HepG2 (cell line): Measurements from ENCODE around the gene TEX14. TPM values are rescaled to one million over a fixed set of nuclear protein-coding genes. Genes with fewer than 3 reads are reported as not detected.

ENCODE experiments used
- ATAC-seq: fragments of 200-7000 bp; cut with Tn5 transposase; 3 replicates; pipeline ENCODE4 v1.9.1; 2020; ENCODE audit warnings: mild to moderate bottlenecking, moderate library complexity
- Bru-seq: library from RNA; stranded (reverse); fragments of 400-500 nt; gene quantifications from one replicate; lab custom pipeline; 2021; lab: Mats Ljungman, UMichigan
- BruChase-seq, 2 experiments: library from RNA; stranded (reverse); fragments of 400-500 nt; gene quantifications; one replicate each; lab custom pipeline; 2021; lab: Mats Ljungman, UMichigan
- BruUV-seq: library from RNA; stranded (reverse); fragments of 400-500 nt; replicated peaks from 2 replicates; lab custom pipeline; 2021; lab: Mats Ljungman, UMichigan
- CTCF ChIA-PET: fragments of 300-600 bp; formaldehyde crosslinking; extraction: SDS; loops from one replicate; lab custom pipeline; 2021; ENCODE audit warnings: low total read pairs, inconsistent platforms, low intra/inter-chr PET ratio; lab: Yijun Ruan, JAX
- POLR2A ChIA-PET: fragments of 350-600 bp; sonication (Branson Sonifier 250); formaldehyde crosslinking; loops from one replicate; lab custom pipeline; 2020; ENCODE audit warnings: antibody characterized with exemption, inconsistent platforms; lab: Yijun Ruan, JAX
- DNase-seq: peaks from one replicate; pipeline ENCODE4 v3.0.0-alpha.2; 2015; ENCODE audit warnings: low spot score
- FAIRE-seq: peaks from 3 replicates; lab custom pipeline; 2011; peaks lifted over from hg19 to GRCh38; lab: Jason Lieb, UNC
- H2AFZ ChIP-seq: one replicate; pipeline ENCODE4 v1.6.1; 2011; ENCODE audit warnings: low read length, inconsistent platforms
- H3K27ac ChIP-seq: fragments of 300-600 bp; 3 replicates; pipeline ENCODE4 v1.8.0; 2011; ENCODE audit warnings: mixed run types, mild to moderate bottlenecking, mixed read lengths, low read length, inconsistent platforms; ENCODE audit not compliant: insufficient read depth; ENCODE audit errors: extremely low read length
- H3K27me3 ChIP-seq, 2 experiments: fragments of 200-600 bp in 1 of 2; 2 replicates in 1 of 2; 3 replicates in 1 of 2; pipeline versions ENCODE4 v1.6.0 to v1.8.0; 2011; ENCODE audit warnings: low read length in 2 of 2, mild to moderate bottlenecking in 2 of 2, moderate library complexity in 2 of 2, inconsistent platforms in 1 of 2; ENCODE audit not compliant: insufficient read depth in 2 of 2, control insufficient read depth in 1 of 2
- H3K36me3 ChIP-seq, 2 experiments: fragments of 200-600 bp in 1 of 2; replicated peaks in 1 of 2; 2 replicates in 1 of 2; 3 replicates in 1 of 2; pipeline versions ENCODE4 v1.5.1 to v1.8.0; 2011; ENCODE audit warnings: low read length in 2 of 2, inconsistent platforms in 1 of 2; ENCODE audit not compliant: insufficient read depth in 2 of 2, control insufficient read depth in 1 of 2
- H3K4me1 ChIP-seq: 2 replicates; pipeline ENCODE4 v1.5.1; 2012; ENCODE audit warnings: low read length, inconsistent platforms; ENCODE audit not compliant: insufficient read depth
- H3K4me2 ChIP-seq: 2 replicates; pipeline ENCODE4 v1.6.0; 2011; ENCODE audit warnings: low read depth, low read length, inconsistent platforms
- H3K4me3 ChIP-seq, 3 experiments: fragments of 200-600 bp in 1 of 3; sonication (generic), shearing (Covaris generic) in 1 of 3; replicated peaks in 1 of 3; 2 replicates each; pipeline ENCODE4 v1.5.1; 2011 to 2016; ENCODE audit warnings: low read length in 3 of 3, inconsistent platforms in 2 of 3, low read depth in 2 of 3, mild to moderate bottlenecking in 2 of 3, control low read depth in 1 of 3, mixed read lengths in 1 of 3; ENCODE audit not compliant: insufficient read depth in 1 of 3
- H3K79me2 ChIP-seq: one replicate; pipeline ENCODE4 v1.6.1; 2011; ENCODE audit warnings: low read length, inconsistent platforms; ENCODE audit not compliant: insufficient read depth
- H3K9ac ChIP-seq: 2 replicates; pipeline ENCODE4 v1.6.0; 2011; ENCODE audit warnings: mild to moderate bottlenecking, low read depth, low read length, inconsistent platforms; ENCODE audit not compliant: insufficient read depth
- H3K9me3 ChIP-seq: 2 replicates; pipeline ENCODE4 v1.5.1; 2012; ENCODE audit warnings: mild to moderate bottlenecking, low read length
- H4K20me1 ChIP-seq: 2 replicates; pipeline ENCODE4 v1.6.0; 2011; ENCODE audit warnings: inconsistent platforms, mild to moderate bottlenecking, low read length, moderate library complexity; ENCODE audit not compliant: insufficient read depth
- FIP1L1 ChIP-seq: fragments of 200-400 bp; formaldehyde crosslinking; IDR thresholded peaks from 2 replicates; pipeline ENCODE4 v1.6.1; 2018; ENCODE audit warnings: low read depth, mild to moderate bottlenecking, low read length, moderate library complexity, borderline replicate concordance; ENCODE audit not compliant: insufficient read depth
- GTF2F1 ChIP-seq: fragments of 150-350 bp; IDR thresholded peaks from 2 replicates; pipeline ENCODE4 v1.6.1; 2014; ENCODE audit warnings: low read length
- KMT2A ChIP-seq: sonication (generic); formaldehyde crosslinking; IDR thresholded peaks from 2 replicates; pipeline ENCODE4 v1.4.0; 2020; ENCODE audit warnings: missing genetic modification reagents
- NFIC ChIP-seq: IDR thresholded peaks from 2 replicates; pipeline ENCODE4 v1.6.1; 2012; ENCODE audit warnings: mild to moderate bottlenecking, low read length, inconsistent platforms
- RBM39 ChIP-seq: fragments of 200-400 bp; formaldehyde crosslinking; IDR thresholded peaks from one replicate; pipeline ENCODE4 v1.6.1; 2018; ENCODE audit warnings: antibody characterized with exemption, mild to moderate bottlenecking, low read depth, low read length; ENCODE audit not compliant: poor library complexity, severe bottlenecking
- ZNF138 ChIP-seq: sonication (generic); formaldehyde crosslinking; IDR thresholded peaks from 2 replicates; pipeline ENCODE4 v1.5.0; 2020; ENCODE audit warnings: mild to moderate bottlenecking, low read depth, missing genetic modification reagents
- ZNF605 ChIP-seq: sonication (generic); formaldehyde crosslinking; IDR thresholded peaks from 2 replicates; pipeline ENCODE4 v1.8.0; 2022; ENCODE audit warnings: mild to moderate bottlenecking, missing genetic modification reagents
- ZNF850 ChIP-seq: sonication (generic); formaldehyde crosslinking; conservative IDR thresholded peaks from 2 replicates; pipeline ENCODE4 v1.9.0; 2021; ENCODE audit warnings: mild to moderate bottlenecking, missing genetic modification reagents
- WGBS: methylation state at CpG from one replicate; pipeline ENCODE4 v1.1.6; 2017; ENCODE audit warnings: low lambda C conversion rate; 5-methylcytosine and 5-hydroxymethylcytosine counted together
- in situ Hi-C: cut with HindIII; loops from 2 replicates; pipeline ENCODE4 v1.10.0; 2017; ENCODE audit warnings: low pct_unique_long_range_greater_than_20kb; ENCODE audit not compliant: extremely low pct_ligation_motif_present
- intact Hi-C: fragments of 100-400 bp; cut with micrococcal nuclease; formaldehyde crosslinking; loops from one replicate; pipeline ENCODE4 v1.10.0; 2022; ENCODE audit not compliant: unreplicated experiment
- long read RNA-seq, 2 experiments: library from RNA in 1 of 2; library from polyadenylated mRNA in 1 of 2; stranded (forward) in 1 of 2; unstranded in 1 of 2; transcript quantifications; one replicate each; pipeline ENCODE4 v2.0.0, GENCODE V29; 2019 to 2022
- polyA minus RNA-seq, 3 experiments: library from RNA; depleted of rRNA, polyadenylated mRNA; stranded (reverse); fragments of >200 nt; gene quantifications; 2 replicates each; pipeline ENCODE4 v1.2.3, GENCODE V29; 2011; ENCODE audit warnings: low replicate concordance in 1 of 3
- polyA plus RNA-seq, 8 experiments: library from polyadenylated mRNA; depleted of rRNA in 3 of 8; stranded (reverse) in 7 of 8; unstranded in 1 of 8; fragments of >200 nt; fragmentation: Illumina TruSeq in 4 of 8; extraction: Trizol in 4 of 8; gene quantifications; 2 replicates each; pipeline versions ENCODE4 v1.2.1 to v1.2.3, GENCODE V29; 2011 to 2016; ENCODE audit warnings: low read depth in 4 of 8, missing spikeins in 1 of 8, mixed read lengths in 1 of 8; ENCODE audit not compliant: insufficient read depth in 1 of 8
- total RNA-seq, 5 experiments: library from RNA; depleted of rRNA; stranded (reverse); fragments of >200 nt; fragmentation: Illumina TruSeq; extraction: Trizol; gene quantifications; 2 replicates each; pipeline ENCODE4 v1.2.3, GENCODE V29; 2016; ENCODE audit warnings: low read depth in 1 of 5
- TF ChIP-seq, protein P1 (sequence below): IDR thresholded peaks from 2 replicates; pipeline ENCODE4 v1.4.0; 2020; ENCODE audit warnings: mild to moderate bottlenecking, missing genetic modification reagents

Gene TEX14, protein sequence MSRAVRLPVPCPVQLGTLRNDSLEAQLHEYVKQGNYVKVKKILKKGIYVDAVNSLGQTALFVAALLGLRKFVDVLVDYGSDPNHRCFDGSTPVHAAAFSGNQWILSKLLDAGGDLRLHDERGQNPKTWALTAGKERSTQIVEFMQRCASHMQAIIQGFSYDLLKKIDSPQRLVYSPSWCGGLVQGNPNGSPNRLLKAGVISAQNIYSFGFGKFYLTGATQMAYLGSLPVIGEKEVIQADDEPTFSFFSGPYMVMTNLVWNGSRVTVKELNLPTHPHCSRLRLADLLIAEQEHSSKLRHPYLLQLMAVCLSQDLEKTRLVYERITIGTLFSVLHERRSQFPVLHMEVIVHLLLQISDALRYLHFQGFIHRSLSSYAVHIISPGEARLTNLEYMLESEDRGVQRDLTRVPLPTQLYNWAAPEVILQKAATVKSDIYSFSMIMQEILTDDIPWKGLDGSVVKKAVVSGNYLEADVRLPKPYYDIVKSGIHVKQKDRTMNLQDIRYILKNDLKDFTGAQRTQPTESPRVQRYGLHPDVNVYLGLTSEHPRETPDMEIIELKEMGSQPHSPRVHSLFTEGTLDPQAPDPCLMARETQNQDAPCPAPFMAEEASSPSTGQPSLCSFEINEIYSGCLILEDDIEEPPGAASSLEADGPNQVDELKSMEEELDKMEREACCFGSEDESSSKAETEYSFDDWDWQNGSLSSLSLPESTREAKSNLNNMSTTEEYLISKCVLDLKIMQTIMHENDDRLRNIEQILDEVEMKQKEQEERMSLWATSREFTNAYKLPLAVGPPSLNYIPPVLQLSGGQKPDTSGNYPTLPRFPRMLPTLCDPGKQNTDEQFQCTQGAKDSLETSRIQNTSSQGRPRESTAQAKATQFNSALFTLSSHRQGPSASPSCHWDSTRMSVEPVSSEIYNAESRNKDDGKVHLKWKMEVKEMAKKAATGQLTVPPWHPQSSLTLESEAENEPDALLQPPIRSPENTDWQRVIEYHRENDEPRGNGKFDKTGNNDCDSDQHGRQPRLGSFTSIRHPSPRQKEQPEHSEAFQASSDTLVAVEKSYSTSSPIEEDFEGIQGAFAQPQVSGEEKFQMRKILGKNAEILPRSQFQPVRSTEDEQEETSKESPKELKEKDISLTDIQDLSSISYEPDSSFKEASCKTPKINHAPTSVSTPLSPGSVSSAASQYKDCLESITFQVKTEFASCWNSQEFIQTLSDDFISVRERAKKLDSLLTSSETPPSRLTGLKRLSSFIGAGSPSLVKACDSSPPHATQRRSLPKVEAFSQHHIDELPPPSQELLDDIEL (N-terminal part only)
- total RNA-seq (2016; rRNA removed; fragmentation: Illumina TruSeq; extraction: Trizol) (0.07 TPM in 1 of 2 replicates, not detected in the other), polyA plus RNA-seq (2011; rRNA removed) (0.03 and 0.04 TPM in 2 replicates), polyA minus RNA-seq (2011; rRNA and poly(A)+ RNA removed; ENCODE audit: low replicate concordance) (0.02 and 0.04 TPM in 2 replicates), Bru-seq, nascent RNA (percentile 24 among the genes with signal in this experiment), BruChase-seq, experiment 1, labeled RNA remaining after a 6-hour chase (percentile 29 among the genes with signal in this experiment), BruChase-seq, experiment 2, labeled RNA remaining after a 2-hour chase (percentile 21 among the genes with signal in this experiment)
- total RNA-seq (2016; cell fraction: cytosol; rRNA removed; fragmentation: Illumina TruSeq; extraction: Trizol; ENCODE audit: low read depth), result not detected in 2 replicates
- total RNA-seq (2016; cell fraction: insoluble cytoplasmic fraction; rRNA removed; fragmentation: Illumina TruSeq; extraction: Trizol), result not detected in 2 replicates
- total RNA-seq (2016; cell fraction: membrane; rRNA removed; fragmentation: Illumina TruSeq; extraction: Trizol), result not detected in 2 replicates
- 0.06 TPM in 1 of 2 replicates, not detected in the other for total RNA-seq (2016; cell fraction: nucleus; rRNA removed; fragmentation: Illumina TruSeq; extraction: Trizol)
- polyA plus RNA-seq (2011; cell fraction: cytosol; rRNA removed), result 0.01 and 0.03 TPM in 2 replicates
- 0.09 and 0.11 TPM in 2 replicates for polyA plus RNA-seq (2011; cell fraction: nucleus; rRNA removed)
- polyA plus RNA-seq (2012), result 0.08 TPM in 1 of 2 replicates, not detected in the other
- not detected in 2 replicates for polyA plus RNA-seq (2016; cell fraction: cytosol; fragmentation: Illumina TruSeq; extraction: Trizol; ENCODE audit: low read depth)
- not detected in 2 replicates for polyA plus RNA-seq (2016; cell fraction: insoluble cytoplasmic fraction; fragmentation: Illumina TruSeq; extraction: Trizol; ENCODE audit: low read depth)
- not detected in 2 replicates for polyA plus RNA-seq (2016; cell fraction: membrane; fragmentation: Illumina TruSeq; extraction: Trizol; ENCODE audit: low read depth)
- polyA plus RNA-seq (2016; cell fraction: nucleus; fragmentation: Illumina TruSeq; extraction: Trizol; ENCODE audit: insufficient read depth, low read depth), result not detected in 2 replicates
- not detected in 2 replicates for polyA minus RNA-seq (2011; cell fraction: cytosol; rRNA and poly(A)+ RNA removed)
- polyA minus RNA-seq (2011; cell fraction: nucleus; rRNA and poly(A)+ RNA removed), result 0.12 and 0.26 TPM in 2 replicates
- long read RNA-seq, experiment 1, result 0 reads
- long read RNA-seq, experiment 2, result 0 reads

DNA sequence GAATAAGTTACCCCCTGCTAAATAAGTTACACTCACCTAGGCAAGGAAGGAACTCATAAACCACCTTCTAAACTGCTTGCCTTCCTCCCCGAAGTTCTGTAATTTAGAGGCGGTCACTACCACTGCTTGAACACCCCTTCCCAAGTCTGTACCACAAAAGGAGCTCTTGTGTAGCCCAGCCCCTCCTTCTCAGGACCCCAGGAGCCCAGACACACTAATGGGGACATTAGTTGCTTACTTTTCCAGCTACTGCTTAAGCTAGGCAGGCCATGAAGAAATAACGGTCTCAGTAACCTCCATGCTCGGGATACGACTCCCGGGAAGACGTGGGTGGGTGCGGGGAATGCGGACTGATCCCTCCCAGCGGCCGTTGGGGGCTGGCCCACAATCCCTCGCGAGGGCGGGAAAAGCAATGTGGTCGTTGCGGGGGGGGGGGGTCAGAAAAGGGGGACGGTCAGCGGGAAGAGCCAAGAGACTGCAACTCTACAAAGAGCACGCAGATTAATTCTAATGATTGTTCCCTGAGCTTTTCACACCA, at the start of gene TEX14:
Gene TEX14, minus strand, starts transcription at position 345 of the 538 bp plus-strand sequence. CDS start 40,044 bp downstream, outside the sequence.
- Histone ChIP-seq H3K27me3 (peaks cover 1 to 7% of the 10 kb centered on the region in 2 experiments; a peak in 1 of 5 replicates), H3K36me3 (0 out of 5 replicates have a peak, but pooled peaks cover 0 to 3% of the 10 kb centered on the region in 2 experiments), H3K4me1 (peaks cover 26% of the 10 kb centered on the region), H4K20me1 (no peaks in the 10 kb centered on the region), H3K4me2 (peak within 1 kb of the TSS; percentile 89), H3K9ac (peak within 1 kb of the TSS; percentile 78), H2AFZ (peak within 1 kb of the TSS; percentile 99), H3K79me2 (peaks cover 19% of the 10 kb centered on the region), H3K27ac (peak within 1 kb of the TSS; percentile 77), H3K9me3 (no peaks in the 10 kb centered on the region), H3K4me3 (peak within 1 kb of the TSS; percentile 63 to 85 (median 69))
- CTCF ChIA-PET, result no interaction called here
- POLR2A ChIA-PET, result interaction anchor here (1.2 to 4.1 kb wide), 5 partner anchors 16 to 464 kb away, joined by 4 to 49 read pairs (median 6); partner anchors contain the start of genes PRR11 and SKA2
- no TSS peak for BruUV-seq
- no peak for DNase-seq
- no peak for ATAC-seq
- intact Hi-C loops, result loop anchor here (1.0 to 5.0 kb wide), 2 partner anchors 59 to 174 kb away; no protein-coding TSS in a partner anchor
- no peak for FAIRE-seq
- no peak for TF ChIP-seq ZNF138 (CRISPR knock-in tag)
- no peak for TF ChIP-seq ZNF605 (CRISPR knock-in tag)
- no peak for TF ChIP-seq GTF2F1
- TF ChIP-seq, protein P1, sequence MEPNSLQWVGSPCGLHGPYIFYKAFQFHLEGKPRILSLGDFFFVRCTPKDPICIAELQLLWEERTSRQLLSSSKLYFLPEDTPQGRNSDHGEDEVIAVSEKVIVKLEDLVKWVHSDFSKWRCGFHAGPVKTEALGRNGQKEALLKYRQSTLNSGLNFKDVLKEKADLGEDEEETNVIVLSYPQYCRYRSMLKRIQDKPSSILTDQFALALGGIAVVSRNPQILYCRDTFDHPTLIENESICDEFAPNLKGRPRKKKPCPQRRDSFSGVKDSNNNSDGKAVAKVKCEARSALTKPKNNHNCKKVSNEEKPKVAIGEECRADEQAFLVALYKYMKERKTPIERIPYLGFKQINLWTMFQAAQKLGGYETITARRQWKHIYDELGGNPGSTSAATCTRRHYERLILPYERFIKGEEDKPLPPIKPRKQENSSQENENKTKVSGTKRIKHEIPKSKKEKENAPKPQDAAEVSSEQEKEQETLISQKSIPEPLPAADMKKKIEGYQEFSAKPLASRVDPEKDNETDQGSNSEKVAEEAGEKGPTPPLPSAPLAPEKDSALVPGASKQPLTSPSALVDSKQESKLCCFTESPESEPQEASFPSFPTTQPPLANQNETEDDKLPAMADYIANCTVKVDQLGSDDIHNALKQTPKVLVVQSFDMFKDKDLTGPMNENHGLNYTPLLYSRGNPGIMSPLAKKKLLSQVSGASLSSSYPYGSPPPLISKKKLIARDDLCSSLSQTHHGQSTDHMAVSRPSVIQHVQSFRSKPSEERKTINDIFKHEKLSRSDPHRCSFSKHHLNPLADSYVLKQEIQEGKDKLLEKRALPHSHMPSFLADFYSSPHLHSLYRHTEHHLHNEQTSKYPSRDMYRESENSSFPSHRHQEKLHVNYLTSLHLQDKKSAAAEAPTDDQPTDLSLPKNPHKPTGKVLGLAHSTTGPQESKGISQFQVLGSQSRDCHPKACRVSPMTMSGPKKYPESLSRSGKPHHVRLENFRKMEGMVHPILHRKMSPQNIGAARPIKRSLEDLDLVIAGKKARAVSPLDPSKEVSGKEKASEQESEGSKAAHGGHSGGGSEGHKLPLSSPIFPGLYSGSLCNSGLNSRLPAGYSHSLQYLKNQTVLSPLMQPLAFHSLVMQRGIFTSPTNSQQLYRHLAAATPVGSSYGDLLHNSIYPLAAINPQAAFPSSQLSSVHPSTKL, result no peak
- TF ChIP-seq NFIC, result no peak
- no peak for TF ChIP-seq RBM39
- TF ChIP-seq ZNF850 (CRISPR knock-in tag), result no peak
- TF ChIP-seq FIP1L1, result no peak
- no peak for TF ChIP-seq KMT2A (CRISPR knock-in tag)
- 96% methylated on average over 19 of the region's 19 CpGs for WGBS
- in situ Hi-C loops, result no loop called here
